GDM1 (cell line): ENCODE data around the gene IGFBP7.

Source experiments
- DNase-seq: peaks from one replicate; lab custom pipeline; 2025; lab: John Stamatoyannopoulos, UW

The IGFBP7 gene

GRCh38 chr4:57095245-57095644, 14.9 kb downstream of the IGFBP7 start:
- no peak for DNase-seq

DNA sequence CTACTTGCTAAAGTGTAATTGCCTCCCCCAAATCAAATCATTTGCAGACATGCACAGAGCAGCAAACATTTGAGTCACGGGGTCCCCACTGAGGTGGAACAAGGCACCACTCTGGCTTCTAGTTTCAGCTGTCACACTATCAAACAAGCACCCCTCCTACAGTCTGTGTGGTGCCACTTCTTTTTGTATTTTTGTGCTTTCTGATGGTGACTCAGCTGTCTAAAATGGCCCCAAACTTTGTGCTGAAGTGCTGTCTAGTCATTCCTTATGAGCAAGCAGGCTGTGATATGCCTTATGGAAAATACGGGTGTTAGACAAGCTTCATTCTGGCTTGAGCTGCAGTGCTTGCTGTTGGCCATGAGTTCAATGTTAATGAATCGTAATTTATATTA, 15.4 kb downstream of the IGFBP7 start:
- no peak for DNase-seq

- DNase-seq: no peak
These were observed 16.0 kb downstream of the IGFBP7 start for GRCh38 chr4:57093845-57094831.

GRCh38 chr4:57091657-57092162, 18.5 kb downstream of the IGFBP7 start:
- DNase-seq: no peak

DNA sequence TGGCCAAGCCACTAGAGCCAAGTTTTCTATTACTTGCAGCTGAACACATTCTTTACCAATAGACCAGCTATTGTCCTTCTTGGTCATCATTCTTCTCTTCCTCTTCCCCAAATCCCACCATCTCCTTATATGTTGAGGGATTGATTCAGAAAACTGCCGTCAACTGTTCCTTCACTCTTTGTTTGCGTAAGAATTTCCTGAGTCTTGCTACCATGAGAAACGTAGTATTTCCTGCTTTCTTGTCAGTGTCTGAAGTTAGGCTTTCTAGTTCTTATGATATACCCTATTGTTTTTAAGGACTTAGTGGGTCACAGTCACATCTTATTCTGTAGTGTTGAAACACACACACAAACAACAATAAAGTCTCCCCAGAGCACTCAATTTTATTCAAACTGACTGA, 20.1 kb downstream of the IGFBP7 start:
- DNase-seq: no peak

GRCh38 chr4:57089549-57089948, 20.6 kb downstream of the IGFBP7 start:
- no peak for DNase-seq

DNA sequence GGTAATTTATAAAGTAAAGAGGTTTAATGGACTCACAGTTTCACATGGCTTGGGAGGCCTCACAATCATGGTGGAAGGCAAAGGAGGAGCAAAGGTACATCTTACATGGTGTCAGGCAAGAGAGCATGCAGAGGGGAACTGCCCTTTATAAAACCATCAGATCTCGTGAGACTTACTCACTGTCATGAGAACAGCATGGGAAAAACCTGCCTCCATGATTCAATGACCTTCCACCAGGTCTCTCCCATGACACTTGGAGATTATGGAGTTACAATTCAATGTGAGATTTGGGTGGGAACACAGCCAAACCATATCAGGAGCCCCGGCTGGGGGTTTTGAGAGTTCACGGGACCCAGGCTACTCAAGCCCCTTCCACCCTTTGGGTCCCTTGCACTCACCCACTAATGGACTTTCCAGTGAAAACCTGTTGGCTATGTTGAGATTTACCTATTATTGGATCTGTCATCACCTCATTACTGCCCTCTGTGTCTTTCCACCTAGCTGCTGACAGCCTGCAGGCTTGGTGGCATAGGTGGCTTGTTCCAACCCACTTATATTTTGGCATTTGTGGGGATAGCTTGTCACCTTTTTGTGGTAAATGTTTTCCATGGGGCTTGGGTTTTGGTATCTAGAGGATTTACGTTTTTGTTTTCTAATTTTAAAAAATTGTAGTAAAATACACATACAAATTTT, 24.0 kb downstream of the IGFBP7 start:
- no peak for DNase-seq

DNA sequence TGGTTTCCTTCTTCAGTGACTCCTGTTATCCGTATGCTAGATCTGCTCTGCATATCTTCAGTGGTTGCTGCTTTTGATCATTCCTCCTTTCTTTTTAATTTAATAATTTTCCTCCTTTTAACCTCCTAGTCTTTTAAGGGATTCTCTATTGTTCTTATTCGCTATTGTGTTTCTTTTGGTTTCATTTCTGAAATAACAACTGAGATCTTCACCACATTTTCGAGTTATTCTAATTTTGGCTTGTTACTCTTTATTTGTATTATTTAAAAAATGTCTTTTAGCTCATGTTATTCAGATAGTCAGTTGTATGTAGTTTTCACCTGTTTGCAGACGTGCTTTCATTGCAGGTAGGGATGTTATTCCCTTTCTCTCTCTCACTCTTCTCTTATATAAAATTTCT, 24.9 kb downstream of the IGFBP7 start:
- no peak for DNase-seq

GRCh38 chr4:57084360-57084759, 25.8 kb downstream of the IGFBP7 start:
- no peak for DNase-seq

DNA sequence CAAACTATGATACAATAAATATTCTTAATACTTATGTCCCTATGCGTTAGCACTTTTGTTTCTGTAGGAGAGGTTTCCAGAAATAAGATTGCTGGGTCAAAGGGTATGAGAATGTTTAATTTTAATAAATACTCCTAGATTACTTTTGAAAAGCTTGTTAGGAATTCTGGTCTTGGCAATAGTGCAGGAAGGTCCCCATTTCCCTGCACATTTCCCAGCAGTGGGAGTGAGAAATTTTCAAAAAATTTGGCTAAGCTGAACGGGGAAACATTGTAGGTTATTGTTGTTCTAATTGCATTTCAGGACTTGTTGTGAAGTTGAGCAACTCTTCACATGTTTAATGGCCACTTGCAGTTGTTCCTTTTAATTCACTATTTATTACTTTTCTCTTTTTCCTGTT, 27.1 kb downstream of the IGFBP7 start:
- DNase-seq: no peak

DNA sequence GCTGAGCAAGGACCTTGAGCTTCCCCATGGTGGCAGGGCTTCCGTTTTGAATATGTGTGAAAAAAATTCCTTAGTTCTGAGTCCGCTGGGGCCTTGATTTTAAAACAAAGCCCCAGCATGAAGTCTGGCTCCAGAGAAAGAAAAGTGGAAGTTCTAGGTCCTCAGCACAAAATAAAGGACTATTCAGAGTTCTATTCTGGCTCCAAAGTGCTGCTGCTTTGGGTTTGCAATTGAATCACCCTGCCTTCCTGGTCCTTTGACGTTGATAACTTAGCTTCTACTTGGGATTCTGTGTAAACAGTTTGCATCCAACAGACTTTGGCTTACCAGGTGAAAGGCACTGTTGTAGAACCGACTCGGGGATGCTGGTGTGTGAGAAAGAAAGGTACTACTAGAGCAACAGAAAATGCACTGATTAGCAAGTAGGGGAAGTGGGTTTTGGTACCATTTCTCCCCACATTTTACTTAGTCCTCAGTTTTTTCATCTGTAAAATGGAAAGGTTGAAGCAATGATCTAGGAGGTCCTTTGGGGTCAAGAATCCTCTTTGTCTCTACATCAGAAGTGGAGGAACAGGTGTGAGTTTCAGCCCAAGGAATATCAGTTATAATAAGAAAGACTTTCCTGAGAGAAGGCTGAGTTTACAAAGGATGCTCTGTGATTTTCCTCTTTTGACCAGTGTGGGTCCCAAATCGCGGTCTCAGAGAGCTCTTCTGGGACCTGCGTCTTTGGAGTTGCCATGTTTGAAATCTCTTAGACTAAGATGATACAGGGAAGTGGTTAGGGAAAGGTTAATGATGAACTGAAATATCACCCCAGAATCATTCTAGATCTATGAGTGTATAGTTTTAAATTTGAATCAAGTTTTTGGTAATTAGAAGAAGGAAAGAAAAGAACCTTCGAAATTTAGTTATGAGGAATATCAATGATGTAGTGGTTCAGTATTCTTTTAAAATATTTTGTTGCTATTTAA, 28.2 kb downstream of the IGFBP7 start:
- DNase-seq: no peak

- DNase-seq: no peak
These were observed 29.2 kb downstream of the IGFBP7 start for GRCh38 chr4:57080781-57081650.

DNA sequence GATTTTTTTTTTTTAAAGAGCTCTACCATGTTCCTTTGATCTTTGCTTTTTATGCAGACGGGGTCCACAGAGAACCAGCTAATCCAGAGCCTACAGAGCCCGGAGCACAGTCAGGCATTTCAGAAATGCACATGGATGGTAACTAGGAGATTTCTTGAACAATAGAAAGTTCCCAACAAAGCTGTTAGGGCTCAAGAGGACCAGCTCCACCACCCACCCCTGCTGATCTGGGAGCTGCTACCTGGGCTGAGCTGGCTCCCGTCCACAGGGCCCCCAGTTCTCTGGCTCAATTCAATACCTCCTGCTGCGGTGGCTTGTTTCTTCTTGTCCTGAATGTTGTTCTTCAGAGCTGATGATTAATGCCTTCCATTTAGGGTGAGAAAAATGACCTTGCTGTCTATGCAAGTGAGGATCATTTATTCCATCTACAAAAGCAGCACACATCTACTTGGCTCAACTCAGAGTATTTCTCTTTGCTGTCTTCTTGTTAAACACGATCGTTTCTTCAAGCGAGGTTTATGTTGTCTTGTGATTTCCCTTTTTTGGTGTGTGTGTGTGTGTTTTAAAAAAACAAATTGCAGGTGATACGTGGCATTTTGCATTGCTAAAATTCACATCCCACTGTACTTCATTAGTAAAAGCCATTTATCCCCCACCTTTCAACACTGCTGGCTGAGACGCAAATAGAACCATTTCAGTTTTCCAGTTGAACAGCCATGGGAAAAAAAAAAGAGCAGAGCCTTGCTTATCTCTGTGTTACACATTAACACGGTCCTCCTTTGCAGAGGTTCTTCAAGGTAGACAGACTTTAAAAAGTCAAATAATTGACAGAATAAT, 31.3 kb downstream of the IGFBP7 start:
- no peak for DNase-seq

- DNase-seq: no peak
These were observed 32.4 kb downstream of the IGFBP7 start for GRCh38 chr4:57077550-57078343.

DNA sequence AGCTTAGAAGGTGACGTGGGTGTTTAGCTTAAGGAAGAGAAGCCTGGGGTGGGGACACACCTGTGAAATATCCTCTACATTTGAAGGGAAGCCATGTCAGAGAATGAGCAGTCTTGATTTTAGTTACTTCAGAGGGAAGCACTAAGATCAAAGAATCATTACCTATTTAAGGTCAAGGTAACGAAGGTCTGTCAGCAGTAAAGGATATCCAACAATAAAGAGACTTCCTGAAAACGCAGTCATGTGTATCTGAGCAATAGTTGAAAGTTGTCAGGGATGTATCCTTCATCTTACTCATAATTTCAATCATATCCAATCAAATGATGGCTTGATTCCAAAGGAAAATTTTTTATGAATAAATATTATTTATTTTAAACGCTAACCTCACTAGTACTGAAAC, 33.5 kb downstream of the IGFBP7 start:
- DNase-seq: no peak

DNA sequence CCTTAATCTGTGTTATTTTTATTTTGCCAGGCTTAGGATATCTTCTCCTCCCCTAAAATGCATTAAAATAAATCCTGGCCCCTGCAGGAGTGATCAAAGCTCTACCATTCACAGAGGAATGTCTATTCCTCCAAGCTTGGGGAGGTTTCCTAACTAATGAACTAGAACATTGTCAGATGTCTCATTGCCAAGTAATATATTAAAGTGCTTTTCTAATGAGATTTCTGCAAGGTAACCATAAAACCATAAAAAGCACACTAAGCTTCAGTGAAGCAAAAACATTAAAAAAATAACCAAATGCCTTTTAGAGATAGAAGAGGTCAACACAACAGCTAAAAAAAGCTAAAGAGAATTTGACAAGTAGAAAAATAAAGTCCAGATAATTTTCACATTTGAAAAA, 34.8 kb downstream of the IGFBP7 start:
- no peak for DNase-seq

GRCh38 chr4:57074744-57075143, 35.4 kb downstream of the IGFBP7 start:
- no peak for DNase-seq

DNA sequence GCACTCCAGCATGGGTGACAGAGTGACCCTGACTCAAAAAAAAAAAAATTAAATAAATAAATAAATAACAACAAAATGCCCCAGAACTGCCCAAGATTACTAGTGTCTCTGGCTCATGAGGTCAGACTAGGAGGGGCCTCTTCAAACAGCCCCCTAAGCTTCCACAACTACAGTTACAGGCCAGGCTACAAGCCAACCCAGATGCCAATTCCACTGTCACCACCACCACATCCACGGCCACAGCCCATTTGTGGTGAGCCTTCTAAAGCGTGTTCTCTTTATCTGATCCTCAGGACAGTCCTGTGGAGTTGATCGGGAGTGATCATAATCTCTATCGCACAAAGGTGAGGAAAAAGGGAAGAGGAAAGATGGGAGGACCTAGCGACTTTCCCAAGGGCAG, 36.6 kb downstream of the IGFBP7 start:
- no peak for DNase-seq

- no peak for DNase-seq
These were observed 38.9 kb downstream of the IGFBP7 start for GRCh38 chr4:57071326-57071725.
